MCF 10A (cell line): ENCODE data around the gene FSTL1. TPM values are rescaled to one million over a fixed set of nuclear protein-coding genes. Genes with fewer than 3 reads are reported as not detected.

Experiments used
- BruUV-seq: library from RNA; stranded (reverse); fragments of 400-500 nt; replicated peaks from 2 replicates; lab custom pipeline; 2021; lab: Mats Ljungman, UMichigan
- CTCF ChIA-PET: fragments of 300-600 bp; sonication (Branson Sonifier 250); formaldehyde crosslinking; extraction: SDS; loops from one replicate; lab custom pipeline; 2021; ENCODE audit warnings: antibody characterized with exemption, inconsistent platforms; lab: Yijun Ruan, JAX
- POLR2A ChIA-PET: fragments of 300-600, 350-650 bp; sonication (Branson Sonifier 250); formaldehyde crosslinking; extraction: SDS; loops from one replicate; lab custom pipeline; 2020; ENCODE audit warnings: antibody characterized with exemption, inconsistent platforms; lab: Yijun Ruan, JAX
- DNase-seq: peaks from one replicate; pipeline ENCODE4 v3.0.0-alpha.2; 2018; ENCODE audit not compliant: unreplicated experiment
- H3K27ac Mint-ChIP-seq: one replicate; pipeline ENCODE4 v1.8.0; 2022; ENCODE audit warnings: mild to moderate bottlenecking, low read depth, mixed read lengths; ENCODE audit not compliant: unreplicated experiment
- H3K27me3 Mint-ChIP-seq: one replicate; pipeline ENCODE4 v1.8.0; 2022; ENCODE audit warnings: mixed read lengths; ENCODE audit not compliant: insufficient read depth, unreplicated experiment
- H3K36me3 Mint-ChIP-seq: one replicate; pipeline ENCODE4 v1.8.0; 2022; ENCODE audit warnings: mild to moderate bottlenecking, moderate library complexity, mixed read lengths; ENCODE audit not compliant: insufficient read depth, unreplicated experiment
- H3K4me1 Mint-ChIP-seq: one replicate; pipeline ENCODE4 v1.8.0; 2022; ENCODE audit warnings: mixed read lengths; ENCODE audit not compliant: insufficient read depth, unreplicated experiment
- H3K4me3 Mint-ChIP-seq: one replicate; pipeline ENCODE4 v1.8.0; 2022; ENCODE audit warnings: mild to moderate bottlenecking, moderate library complexity, mixed read lengths; ENCODE audit not compliant: unreplicated experiment
- H3K9me3 Mint-ChIP-seq: one replicate; pipeline ENCODE4 v1.8.0; 2022; ENCODE audit warnings: mixed read lengths; ENCODE audit not compliant: unreplicated experiment
- intact Hi-C: fragments of 100-400 bp; cut with micrococcal nuclease; formaldehyde crosslinking; loops from 2 replicates; pipeline ENCODE4 v1.14.1; 2022
- total RNA-seq: library from RNA; stranded (reverse); gene quantifications from 2 replicates; pipeline ENCODE4 v1.2.3, GENCODE V29; 2022
- TF ChIP-seq, protein P1 (sequence below): fragments of 200-600 bp; IDR thresholded peaks from one replicate; pipeline ENCODE4 v1.8.0; 2022; ENCODE audit warnings: antibody characterized with exemption, mild to moderate bottlenecking; ENCODE audit not compliant: unreplicated experiment

FSTL1 gene
- total RNA-seq, 1 experiment from 2014 or later, result 56.4 TPM

DNA sequence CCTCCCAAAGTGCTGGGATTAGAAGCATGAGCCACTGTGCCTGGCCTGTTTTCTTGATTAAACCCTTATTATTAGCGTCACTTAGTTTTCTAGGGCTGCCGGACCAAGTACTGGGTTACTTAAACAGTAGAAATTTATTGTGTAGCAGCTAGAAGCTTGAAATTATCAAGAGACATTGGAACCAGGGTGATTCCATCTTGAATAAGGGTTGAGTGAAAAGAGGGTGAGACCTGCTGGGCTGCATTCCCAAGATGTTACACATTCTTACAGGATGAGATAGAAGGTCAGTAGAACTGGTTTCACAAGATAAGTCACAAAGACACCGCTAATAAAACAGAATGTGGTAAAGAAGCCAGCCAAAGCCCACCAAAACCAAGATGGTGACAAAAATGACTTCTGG lies 18.6 kb upstream of the FSTL1 start:
- Mint-ChIP-seq H3K4me1 (peaks cover 23% of the 10 kb centered on the region), H3K27ac (no peak overlapping the region), H3K4me3 (no peak overlapping the region), H3K27me3 (no peaks in the 10 kb centered on the region), H3K36me3 (no peaks in the 10 kb centered on the region), H3K9me3 (peaks cover 16% of the 10 kb centered on the region)
- TF ChIP-seq, protein P1, sequence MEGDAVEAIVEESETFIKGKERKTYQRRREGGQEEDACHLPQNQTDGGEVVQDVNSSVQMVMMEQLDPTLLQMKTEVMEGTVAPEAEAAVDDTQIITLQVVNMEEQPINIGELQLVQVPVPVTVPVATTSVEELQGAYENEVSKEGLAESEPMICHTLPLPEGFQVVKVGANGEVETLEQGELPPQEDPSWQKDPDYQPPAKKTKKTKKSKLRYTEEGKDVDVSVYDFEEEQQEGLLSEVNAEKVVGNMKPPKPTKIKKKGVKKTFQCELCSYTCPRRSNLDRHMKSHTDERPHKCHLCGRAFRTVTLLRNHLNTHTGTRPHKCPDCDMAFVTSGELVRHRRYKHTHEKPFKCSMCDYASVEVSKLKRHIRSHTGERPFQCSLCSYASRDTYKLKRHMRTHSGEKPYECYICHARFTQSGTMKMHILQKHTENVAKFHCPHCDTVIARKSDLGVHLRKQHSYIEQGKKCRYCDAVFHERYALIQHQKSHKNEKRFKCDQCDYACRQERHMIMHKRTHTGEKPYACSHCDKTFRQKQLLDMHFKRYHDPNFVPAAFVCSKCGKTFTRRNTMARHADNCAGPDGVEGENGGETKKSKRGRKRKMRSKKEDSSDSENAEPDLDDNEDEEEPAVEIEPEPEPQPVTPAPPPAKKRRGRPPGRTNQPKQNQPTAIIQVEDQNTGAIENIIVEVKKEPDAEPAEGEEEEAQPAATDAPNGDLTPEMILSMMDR, result no peak
- DNase-seq, result no peak
- ChIA-PET POLR2A (interaction anchor here (0.7 to 1.3 kb wide), 2 partner anchors 39 to 312 kb away, joined by 3 read pairs; no protein-coding TSS in a partner anchor), CTCF (interaction anchor here (0.7 kb wide), 1 partner anchor 8 kb away, joined by 3 read pairs; no protein-coding TSS in a partner anchor)
- intact Hi-C loops, result no loop called here
- no TSS peak for BruUV-seq

DNA sequence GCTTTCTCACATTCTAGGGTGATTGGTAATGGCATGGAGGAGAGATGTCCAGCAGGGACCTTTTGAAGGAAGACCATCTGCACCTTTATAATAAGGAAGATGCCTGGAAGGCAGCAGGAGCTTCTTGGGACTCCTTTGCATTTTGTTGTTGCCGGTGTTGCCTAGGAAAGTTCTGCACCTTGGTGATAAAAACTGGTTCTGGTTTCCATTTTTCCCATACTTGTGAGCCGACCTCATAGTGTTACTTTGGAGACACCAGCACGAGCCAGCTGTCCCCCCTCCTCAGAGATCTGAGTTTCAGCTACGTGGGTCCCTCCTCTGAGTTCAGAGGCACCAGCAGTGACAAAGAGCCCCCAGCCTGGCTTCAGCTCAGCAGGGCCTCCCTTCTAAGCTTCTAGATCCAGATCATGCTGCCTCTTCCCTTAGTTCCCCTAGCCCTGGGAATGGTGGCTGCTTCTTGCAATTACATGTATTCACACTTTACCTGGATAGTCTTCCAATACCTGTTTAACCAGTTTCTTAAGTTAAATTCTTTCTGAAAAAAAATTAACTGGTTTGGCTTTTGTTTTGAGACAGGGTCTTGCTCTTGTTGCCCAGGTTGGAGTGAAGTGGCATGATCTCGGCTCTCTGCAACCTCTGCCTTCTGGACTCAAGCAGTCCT lies 18.0 kb upstream of the FSTL1 start:
- Mint-ChIP-seq H3K4me1 (peaks cover 23% of the 10 kb centered on the region), H3K27ac (no peak overlapping the region), H3K36me3 (no peaks in the 10 kb centered on the region), H3K27me3 (no peaks in the 10 kb centered on the region), H3K4me3 (no peak overlapping the region), H3K9me3 (peaks cover 16% of the 10 kb centered on the region)
- intact Hi-C loops, result no loop called here
- no peak for DNase-seq
- POLR2A ChIA-PET, result interaction anchor here (0.7 to 1.3 kb wide), 2 partner anchors 40 to 313 kb away, joined by 3 read pairs; no protein-coding TSS in a partner anchor
- BruUV-seq, result no TSS peak
- TF ChIP-seq, protein P1, result no peak
- CTCF ChIA-PET, result interaction anchor here (0.7 to 1.5 kb wide), 4 partner anchors 8 to 90 kb away, joined by 3 to 6 read pairs (median 4); no protein-coding TSS in a partner anchor

DNA sequence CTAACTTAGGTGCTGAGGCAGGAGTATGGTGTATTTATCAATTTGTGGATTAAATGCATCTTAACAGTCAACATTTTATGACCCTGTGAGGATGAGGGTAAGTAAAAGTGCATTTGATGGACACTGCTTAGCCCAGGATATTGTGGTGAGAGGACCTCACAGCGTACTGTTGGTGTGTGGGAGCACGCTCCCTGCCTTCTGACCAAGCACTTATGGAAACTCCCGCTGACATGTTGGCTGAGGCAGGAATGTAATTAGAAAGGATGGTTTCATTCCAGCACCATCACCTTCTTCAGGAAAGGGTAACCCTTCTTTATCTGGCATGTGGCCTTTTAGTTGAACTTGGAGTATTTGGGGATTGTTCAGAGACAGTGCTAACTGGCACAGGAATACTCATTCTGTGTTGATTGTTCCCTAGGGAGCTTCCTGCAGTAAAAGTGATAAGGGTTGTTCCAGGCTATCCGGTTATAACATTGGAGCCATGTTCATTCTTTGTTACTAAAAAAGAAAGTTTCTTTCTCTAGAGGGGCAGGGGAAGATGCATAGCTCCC lies 11.7 kb upstream of the FSTL1 start:
- H3K27ac Mint-ChIP-seq, result no peak overlapping the region

DNA sequence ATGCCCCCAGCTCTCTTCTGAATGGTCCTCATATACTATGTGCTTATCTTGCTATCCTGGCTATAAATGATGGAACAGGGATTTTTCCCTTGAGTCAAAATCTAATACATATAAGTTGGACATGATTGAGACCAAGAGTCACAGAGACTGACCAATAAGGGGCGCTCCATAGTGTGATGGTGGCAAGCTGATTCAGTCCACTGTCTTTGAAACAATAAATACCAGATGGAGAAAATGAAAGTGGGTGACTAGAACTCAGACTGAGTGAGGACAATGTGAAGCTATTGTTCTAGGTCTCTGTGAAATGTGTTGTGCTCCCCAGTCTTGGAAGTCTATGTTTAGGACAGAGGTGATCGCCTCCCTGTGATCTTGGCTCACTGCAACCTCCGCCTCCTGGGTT lies 10.6 kb upstream of the FSTL1 start:
- H3K27ac Mint-ChIP-seq, result no peak overlapping the region
- TF ChIP-seq, protein P1, result no peak
- H3K4me1 Mint-ChIP-seq, result no peaks in the 10 kb centered on the region
- H3K36me3 Mint-ChIP-seq, result peaks cover 5% of the 10 kb centered on the region
- no TSS peak for BruUV-seq
- no peaks in the 10 kb centered on the region for H3K27me3 Mint-ChIP-seq
- ChIA-PET POLR2A (no interaction called here), CTCF (interaction anchor here (1.1 to 1.9 kb wide), 3 partner anchors 16 to 98 kb away, joined by 3 to 5 read pairs (median 4); no protein-coding TSS in a partner anchor)
- DNase-seq, result no peak
- no peak overlapping the region for H3K4me3 Mint-ChIP-seq
- intact Hi-C loops, result no loop called here
- H3K9me3 Mint-ChIP-seq, result no peaks in the 10 kb centered on the region

More for the DNA sequence above, 11.7 kb upstream of the FSTL1 start:
- DNase-seq, result no peak
- no peaks in the 10 kb centered on the region for H3K9me3 Mint-ChIP-seq
- no peaks in the 10 kb centered on the region for H3K27me3 Mint-ChIP-seq
- no peaks in the 10 kb centered on the region for H3K4me1 Mint-ChIP-seq
- H3K36me3 Mint-ChIP-seq, result peaks cover 5% of the 10 kb centered on the region
- intact Hi-C loops, result no loop called here
- CTCF ChIA-PET, result interaction anchor here (0.6 to 2.2 kb wide), 5 partner anchors 17 to 96 kb away, joined by 3 to 8 read pairs (median 4); no protein-coding TSS in a partner anchor
- POLR2A ChIA-PET, result no interaction called here
- BruUV-seq, result no TSS peak
- H3K4me3 Mint-ChIP-seq, result no peak overlapping the region
- TF ChIP-seq, protein P1, result no peak
